ENCODE results near the gene RAPGEF4.

The RAPGEF4 gene

GRCh38 chr2:172834881-172835280 lies 99.2 kb downstream of the RAPGEF4 start:
- intact Hi-C loops (cut with micrococcal nuclease) = no loop called here

GRCh38 chr2:172836347-172836821 lies 100.7 kb downstream of the RAPGEF4 start:
- no peaks in the 10 kb centered on the region for H3K9me3 Mint-ChIP-seq
- intact Hi-C loops (cut with micrococcal nuclease) = no loop called here
- H3K36me3 Mint-ChIP-seq (ENCODE audit: low read depth) = no peaks in the 10 kb centered on the region
- H3K4me1 Mint-ChIP-seq (ENCODE audit: low read depth) = peaks cover 6% of the 10 kb centered on the region
- H3K4me3 Mint-ChIP-seq = no peak overlapping the region
- peaks cover 16% of the 10 kb centered on the region for H3K27me3 Mint-ChIP-seq
- H3K27ac Mint-ChIP-seq = no peak overlapping the region

More at GRCh38 chr2:172834881-172835280, 99.2 kb downstream of the RAPGEF4 start:
- Mint-ChIP-seq H3K4me1 (ENCODE audit: low read depth) (peaks cover 6% of the 10 kb centered on the region), H3K27me3 (peaks cover 14% of the 10 kb centered on the region), H3K27ac (no peak overlapping the region), H3K36me3 (ENCODE audit: low read depth) (no peaks in the 10 kb centered on the region), H3K4me3 (no peak overlapping the region), H3K9me3 (no peaks in the 10 kb centered on the region)

GRCh38 chr2:172836827-172837226 lies 101.2 kb downstream of the RAPGEF4 start:
- Mint-ChIP-seq H3K4me1 (ENCODE audit: low read depth) (peaks cover 6% of the 10 kb centered on the region), H3K9me3 (no peaks in the 10 kb centered on the region), H3K27me3 (peaks cover 16% of the 10 kb centered on the region), H3K36me3 (ENCODE audit: low read depth) (no peaks in the 10 kb centered on the region), H3K27ac (no peak overlapping the region), H3K4me3 (no peak overlapping the region)
- intact Hi-C loops (cut with micrococcal nuclease) = no loop called here

GRCh38 chr2:172839446-172839845 lies 103.8 kb downstream of the RAPGEF4 start:
- Mint-ChIP-seq H3K4me1 (ENCODE audit: low read depth) (peaks cover 6% of the 10 kb centered on the region), H3K27me3 (peaks cover 9% of the 10 kb centered on the region), H3K27ac (no peak overlapping the region), H3K9me3 (no peaks in the 10 kb centered on the region), H3K36me3 (ENCODE audit: low read depth) (no peaks in the 10 kb centered on the region), H3K4me3 (no peak overlapping the region)
- intact Hi-C loops (cut with micrococcal nuclease) = no loop called here

- Mint-ChIP-seq H3K27me3 (peaks cover 2% of the 10 kb centered on the region), H3K4me1 (ENCODE audit: low read depth) (no peaks in the 10 kb centered on the region), H3K4me3 (no peak overlapping the region), H3K9me3 (no peaks in the 10 kb centered on the region), H3K36me3 (ENCODE audit: low read depth) (no peaks in the 10 kb centered on the region), H3K27ac (no peak overlapping the region)
- intact Hi-C loops (cut with micrococcal nuclease) = no loop called here
These were observed 107.0 kb downstream of the RAPGEF4 start for GRCh38 chr2:172842511-172843265.

GRCh38 chr2:172843266-172843582 lies 107.6 kb downstream of the RAPGEF4 start:
- Mint-ChIP-seq H3K36me3 (ENCODE audit: low read depth) (no peaks in the 10 kb centered on the region), H3K9me3 (no peaks in the 10 kb centered on the region), H3K4me1 (ENCODE audit: low read depth) (no peaks in the 10 kb centered on the region), H3K27ac (no peak overlapping the region), H3K27me3 (peaks cover 2% of the 10 kb centered on the region), H3K4me3 (no peak overlapping the region)
- intact Hi-C loops (cut with micrococcal nuclease) = no loop called here

- no peak overlapping the region for H3K27ac Mint-ChIP-seq
- no peaks in the 10 kb centered on the region for H3K36me3 Mint-ChIP-seq (ENCODE audit: low read depth)
- H3K4me3 Mint-ChIP-seq = no peak overlapping the region
- no peaks in the 10 kb centered on the region for H3K9me3 Mint-ChIP-seq
- peaks cover 2% of the 10 kb centered on the region for H3K27me3 Mint-ChIP-seq
- H3K4me1 Mint-ChIP-seq (ENCODE audit: low read depth) = no peaks in the 10 kb centered on the region
- intact Hi-C loops (cut with micrococcal nuclease) = no loop called here
These were observed 108.5 kb downstream of the RAPGEF4 start for GRCh38 chr2:172843902-172844715.

GRCh38 chr2:172845028-172845630 lies 109.5 kb downstream of the RAPGEF4 start:
- Mint-ChIP-seq H3K27me3 (no peaks in the 10 kb centered on the region), H3K9me3 (no peaks in the 10 kb centered on the region), H3K27ac (no peak overlapping the region), H3K4me3 (no peak overlapping the region), H3K4me1 (ENCODE audit: low read depth) (no peaks in the 10 kb centered on the region), H3K36me3 (ENCODE audit: low read depth) (no peaks in the 10 kb centered on the region)
- intact Hi-C loops (cut with micrococcal nuclease) = no loop called here

GRCh38 chr2:172846551-172846950 lies 110.9 kb downstream of the RAPGEF4 start:
- Mint-ChIP-seq H3K9me3 (no peaks in the 10 kb centered on the region), H3K4me3 (no peak overlapping the region), H3K36me3 (ENCODE audit: low read depth) (no peaks in the 10 kb centered on the region), H3K27ac (no peak overlapping the region), H3K4me1 (ENCODE audit: low read depth) (no peaks in the 10 kb centered on the region), H3K27me3 (no peaks in the 10 kb centered on the region)
- intact Hi-C loops (cut with micrococcal nuclease) = no loop called here

- Mint-ChIP-seq H3K9me3 (no peaks in the 10 kb centered on the region), H3K36me3 (ENCODE audit: low read depth) (no peaks in the 10 kb centered on the region), H3K27ac (no peak overlapping the region), H3K4me1 (ENCODE audit: low read depth) (no peaks in the 10 kb centered on the region), H3K4me3 (no peak overlapping the region), H3K27me3 (no peaks in the 10 kb centered on the region)
- intact Hi-C loops (cut with micrococcal nuclease) = no loop called here
These were observed 111.5 kb downstream of the RAPGEF4 start for GRCh38 chr2:172847188-172847587.

- H3K27ac Mint-ChIP-seq = no peak overlapping the region
- H3K4me3 Mint-ChIP-seq = no peak overlapping the region
- H3K36me3 Mint-ChIP-seq (ENCODE audit: low read depth) = no peaks in the 10 kb centered on the region
- H3K27me3 Mint-ChIP-seq = no peaks in the 10 kb centered on the region
- no peaks in the 10 kb centered on the region for H3K4me1 Mint-ChIP-seq (ENCODE audit: low read depth)
- intact Hi-C loops (cut with micrococcal nuclease) = no loop called here
- H3K9me3 Mint-ChIP-seq = no peaks in the 10 kb centered on the region
These were observed 112.9 kb downstream of the RAPGEF4 start for GRCh38 chr2:172848519-172848918.

- H3K4me1 Mint-ChIP-seq (ENCODE audit: low read depth) = no peaks in the 10 kb centered on the region
- no peaks in the 10 kb centered on the region for H3K36me3 Mint-ChIP-seq (ENCODE audit: low read depth)
- H3K9me3 Mint-ChIP-seq = no peaks in the 10 kb centered on the region
- intact Hi-C loops (cut with micrococcal nuclease) = no loop called here
- H3K27ac Mint-ChIP-seq = no peak overlapping the region
- H3K27me3 Mint-ChIP-seq = peaks cover 1% of the 10 kb centered on the region
- H3K4me3 Mint-ChIP-seq = no peak overlapping the region
These were observed 114.0 kb downstream of the RAPGEF4 start for GRCh38 chr2:172849519-172850217.

GRCh38 chr2:172855588-172855987 lies 119.9 kb downstream of the RAPGEF4 start:
- peaks cover 11% of the 10 kb centered on the region for H3K27me3 Mint-ChIP-seq
- no peaks in the 10 kb centered on the region for H3K36me3 Mint-ChIP-seq (ENCODE audit: low read depth)
- no peaks in the 10 kb centered on the region for H3K4me1 Mint-ChIP-seq (ENCODE audit: low read depth)
- no peak overlapping the region for H3K4me3 Mint-ChIP-seq
- intact Hi-C loops (cut with micrococcal nuclease) = no loop called here
- no peak overlapping the region for H3K27ac Mint-ChIP-seq
- H3K9me3 Mint-ChIP-seq = no peaks in the 10 kb centered on the region

GRCh38 chr2:172856606-172857005 lies 121.0 kb downstream of the RAPGEF4 start:
- Mint-ChIP-seq H3K27ac (no peak overlapping the region), H3K4me3 (no peak overlapping the region), H3K36me3 (ENCODE audit: low read depth) (no peaks in the 10 kb centered on the region), H3K4me1 (ENCODE audit: low read depth) (no peaks in the 10 kb centered on the region), H3K9me3 (no peaks in the 10 kb centered on the region), H3K27me3 (peaks cover 14% of the 10 kb centered on the region)
- intact Hi-C loops (cut with micrococcal nuclease) = no loop called here

Measured in dendritic cell treated with granulocyte-macrophage colony-stimulating factor and Interleukin-4, amounts not matched to agents 40 ng/mL and 50 ng/mL, for 4 days (primary cell).